Ovary (tissue), 1 donor: ENCODE data around the gene STK10.

Experiments
- EP300 ChIP-seq: sonication (generic); formaldehyde crosslinking; IDR thresholded peaks from one replicate; pipeline ENCODE4 v1.6.1; 2017; ENCODE audit warnings: antibody characterized with exemption
- POLR2A ChIP-seq: fragments of 450-650 bp; IDR thresholded peaks from one replicate; pipeline ENCODE4 v1.6.1; 2017; ENCODE audit warnings: antibody characterized with exemption, mild to moderate bottlenecking, moderate library complexity

DNA sequence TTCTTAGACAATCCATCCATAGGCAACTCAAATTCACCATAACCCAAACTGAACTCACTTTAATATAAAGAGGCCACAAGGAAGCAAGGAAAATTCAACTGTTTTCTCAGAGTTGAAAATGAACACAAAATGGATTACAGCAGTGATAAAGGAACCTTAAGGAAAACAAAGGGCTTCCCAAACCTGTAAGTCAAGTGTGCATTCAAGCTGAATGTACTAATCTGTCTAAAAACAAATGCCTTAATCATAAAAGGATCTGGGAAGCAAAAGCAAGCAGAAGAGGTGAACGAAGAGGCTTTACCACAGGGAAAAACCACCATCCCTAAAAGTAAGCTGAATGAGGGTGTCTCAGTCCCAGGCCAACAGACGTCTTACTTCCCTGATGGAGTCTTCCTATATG, 195.2 kb downstream of the STK10 start:
- TF ChIP-seq POLR2A (no peak), EP300 (no peak)
